ENCODE data around the gene ACAD8. TPM values are rescaled to one million over a fixed set of nuclear protein-coding genes. Genes with fewer than 3 reads are reported as not detected.
A peak's percentile ranks its signal among the peaks of the same experiment; 100 is the strongest.

Gene ACAD8
- total RNA-seq, 1 donor from 2014 or later = 37.6 TPM

DNA sequence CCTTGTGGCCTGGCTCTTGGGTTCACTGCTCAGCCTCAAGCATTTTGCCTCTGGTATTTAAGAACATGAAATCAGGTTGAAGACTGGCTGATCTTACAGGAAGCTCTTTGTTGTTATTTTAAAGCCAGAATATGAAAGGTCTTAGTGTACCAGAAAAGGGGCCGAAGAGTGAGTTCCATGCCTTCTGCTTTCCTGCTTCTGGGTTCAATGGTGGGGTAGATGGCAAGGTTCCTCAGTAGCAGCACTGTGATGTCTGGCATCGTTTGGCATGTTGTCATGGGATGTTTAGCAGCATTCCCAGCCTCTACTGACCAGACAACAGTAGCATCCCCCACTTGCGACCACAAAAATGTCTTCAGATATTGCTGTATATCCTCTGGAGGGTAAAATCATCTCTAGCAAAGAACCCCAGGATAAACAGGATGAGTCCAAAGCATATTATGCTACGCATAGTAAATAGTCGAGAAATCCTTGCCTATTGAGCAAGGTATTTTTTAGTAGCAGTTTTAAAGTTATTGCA, 26.5 kb upstream of the ACAD8 start:
- no peak overlapping the region for H3K27ac Mint-ChIP-seq
- H3K27me3 Mint-ChIP-seq = no peaks in the 10 kb centered on the region
- no peaks in the 10 kb centered on the region for H3K9me3 Mint-ChIP-seq (ENCODE audit: low read depth)
- no peaks in the 10 kb centered on the region for H3K36me3 Mint-ChIP-seq (ENCODE audit: insufficient read depth)
- DNase-seq (ENCODE audit: low spot score, unreplicated experiment) = no peak
- no peak for TF ChIP-seq CTCF (IDR thresholded peaks at IDR 0.05; ENCODE audit: unreplicated experiment)
- peaks cover 14% of the 10 kb centered on the region for H3K4me1 Mint-ChIP-seq (ENCODE audit: low read depth)
- H3K4me3 Mint-ChIP-seq (ENCODE audit: low read depth) = peak overlapping the region; percentile 33

GRCh38 chr11:134228625-134229024, 24.7 kb upstream of the ACAD8 start:
- no peak for DNase-seq (ENCODE audit: low spot score, unreplicated experiment)
- no peak for TF ChIP-seq CTCF (IDR thresholded peaks at IDR 0.05; ENCODE audit: unreplicated experiment)
- Mint-ChIP-seq H3K27me3 (no peaks in the 10 kb centered on the region), H3K27ac (no peak overlapping the region), H3K4me3 (ENCODE audit: low read depth) (no peak overlapping the region), H3K4me1 (ENCODE audit: low read depth) (peaks cover 8% of the 10 kb centered on the region), H3K36me3 (ENCODE audit: insufficient read depth) (no peaks in the 10 kb centered on the region), H3K9me3 (ENCODE audit: low read depth) (no peaks in the 10 kb centered on the region)

DNA sequence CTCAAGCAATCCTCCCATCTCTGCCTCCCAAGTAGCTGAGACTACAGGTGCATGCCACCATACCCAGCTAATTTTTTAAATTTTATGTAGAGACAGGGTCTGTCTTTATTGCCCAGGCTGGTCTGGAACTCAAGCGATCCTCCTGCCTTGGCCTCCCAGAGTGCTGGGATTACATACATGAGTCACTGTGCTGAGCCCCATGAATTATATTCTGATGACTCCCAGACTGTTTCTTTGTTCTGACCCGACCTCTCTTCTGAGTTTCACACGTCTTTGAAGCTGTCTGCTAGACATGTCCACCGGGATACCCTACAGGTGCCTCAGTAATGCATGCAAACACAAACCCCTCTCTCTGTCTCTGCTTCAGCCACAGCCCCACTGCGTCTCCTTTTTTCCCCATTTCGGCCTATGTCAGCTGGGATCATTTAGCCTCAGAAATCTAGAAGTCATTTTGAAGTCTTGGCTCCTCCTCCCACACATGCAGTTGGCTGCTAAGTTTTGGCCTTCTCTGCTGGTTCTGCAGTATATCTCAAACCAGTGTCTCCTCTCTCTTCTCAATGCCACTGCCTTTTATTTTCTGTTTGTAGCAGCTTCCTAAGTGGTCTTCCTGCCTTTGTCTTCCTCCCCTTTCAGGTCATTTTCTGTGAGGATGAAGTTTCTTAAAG, 24.1 kb upstream of the ACAD8 start:
- H3K4me3 Mint-ChIP-seq (ENCODE audit: low read depth) = no peak overlapping the region
- peaks cover 8% of the 10 kb centered on the region for H3K4me1 Mint-ChIP-seq (ENCODE audit: low read depth)
- H3K36me3 Mint-ChIP-seq (ENCODE audit: insufficient read depth) = no peaks in the 10 kb centered on the region
- TF ChIP-seq CTCF (IDR thresholded peaks at IDR 0.05; ENCODE audit: unreplicated experiment) = no peak
- no peak for DNase-seq (ENCODE audit: low spot score, unreplicated experiment)
- H3K27me3 Mint-ChIP-seq = no peaks in the 10 kb centered on the region
- no peaks in the 10 kb centered on the region for H3K9me3 Mint-ChIP-seq (ENCODE audit: low read depth)
- no peak overlapping the region for H3K27ac Mint-ChIP-seq

- Mint-ChIP-seq H3K27me3 (no peaks in the 10 kb centered on the region), H3K27ac (no peak overlapping the region), H3K36me3 (ENCODE audit: insufficient read depth) (no peaks in the 10 kb centered on the region), H3K4me3 (ENCODE audit: low read depth) (no peak overlapping the region), H3K9me3 (ENCODE audit: low read depth) (no peaks in the 10 kb centered on the region), H3K4me1 (ENCODE audit: low read depth) (peaks cover 6% of the 10 kb centered on the region)
- DNase-seq (ENCODE audit: low spot score, unreplicated experiment) = no peak
- TF ChIP-seq CTCF (IDR thresholded peaks at IDR 0.05; ENCODE audit: unreplicated experiment) = no peak
Observed at GRCh38 chr11:134230339-134230738, 23.0 kb upstream of the ACAD8 start.

DNA sequence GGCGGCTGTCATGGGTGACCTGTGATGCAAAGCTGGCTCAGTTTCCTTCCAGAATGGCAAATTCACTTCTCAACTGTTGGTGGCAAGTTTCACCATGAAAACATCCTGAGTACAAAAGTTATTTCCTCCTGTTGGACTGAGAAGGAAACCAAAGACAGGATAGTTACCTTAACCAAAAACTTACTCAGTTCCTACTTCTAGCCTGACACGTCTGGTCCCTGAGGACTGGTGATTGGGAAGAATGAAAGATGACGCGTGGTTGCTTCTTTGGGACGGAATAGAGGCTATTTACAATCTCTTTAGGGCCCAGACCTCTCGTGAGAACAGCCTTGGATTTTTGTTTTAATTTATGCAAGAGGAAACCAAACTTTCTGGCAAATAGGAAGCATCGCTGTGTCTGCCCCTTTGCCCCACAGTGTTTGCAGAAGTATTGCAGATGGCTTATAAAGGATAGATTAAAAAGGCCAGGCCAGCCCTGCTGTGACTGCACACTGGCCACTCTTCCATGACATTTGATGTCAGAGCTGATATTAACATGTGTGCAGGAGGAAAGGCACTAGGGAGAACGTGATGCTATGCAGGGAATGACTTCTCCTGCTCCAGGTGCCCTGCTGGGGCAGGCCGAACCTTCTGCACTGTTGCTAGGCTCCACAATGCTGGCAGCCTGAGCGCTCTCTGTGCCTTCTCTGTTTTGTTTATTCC, 21.3 kb upstream of the ACAD8 start:
- H3K27me3 Mint-ChIP-seq = no peaks in the 10 kb centered on the region
- no peak for TF ChIP-seq CTCF (IDR thresholded peaks at IDR 0.05; ENCODE audit: unreplicated experiment)
- DNase-seq (ENCODE audit: low spot score, unreplicated experiment) = no peak
- peaks cover 1% of the 10 kb centered on the region for H3K36me3 Mint-ChIP-seq (ENCODE audit: insufficient read depth)
- H3K27ac Mint-ChIP-seq = no peak overlapping the region
- H3K4me3 Mint-ChIP-seq (ENCODE audit: low read depth) = no peak overlapping the region
- H3K4me1 Mint-ChIP-seq (ENCODE audit: low read depth) = no peaks in the 10 kb centered on the region
- no peaks in the 10 kb centered on the region for H3K9me3 Mint-ChIP-seq (ENCODE audit: low read depth)

Data from progenitor cell of endocrine pancreas (in vitro differentiated cells).